Endothelial cell of umbilical vein (primary cell): ENCODE data around the gene NKX1-2. TPM values are rescaled to one million over a fixed set of nuclear protein-coding genes. Genes with fewer than 3 reads are reported as not detected.

Experiments
- BruUV-seq: library from RNA; stranded (reverse); fragments of 400-500 nt; replicated peaks from 2 replicates; lab custom pipeline; 2021; lab: Mats Ljungman, UMichigan
- CTCF ChIA-PET: fragments of 300-600, 350-600 bp; sonication (Branson Sonifier 250); formaldehyde crosslinking; loops from one replicate; lab custom pipeline; 2021; ENCODE audit warnings: antibody characterized with exemption, inconsistent platforms; lab: Charles Lee
- POLR2A ChIA-PET: fragments of 300-600, 350-600 bp; sonication (Branson Sonifier 250); formaldehyde crosslinking; loops from one replicate; lab custom pipeline; 2021; ENCODE audit warnings: antibody characterized with exemption, inconsistent platforms; lab: Charles Lee
- DNase-seq: peaks from one replicate; pipeline ENCODE4 v3.0.0-alpha.2; 2011; ENCODE audit warnings: low read depth, low spot score
- FAIRE-seq: peaks from 2 replicates; lab custom pipeline; 2011; peaks lifted over from hg19 to GRCh38; lab: Jason Lieb, UNC
- H2AFZ ChIP-seq: 2 replicates; pipeline ENCODE4 v1.6.0; 2012; ENCODE audit warnings: low read depth, low read length, control low read depth, inconsistent platforms
- H3K27ac ChIP-seq: 2 replicates; pipeline ENCODE4 v1.5.1; 2011; ENCODE audit warnings: low read depth, mild to moderate bottlenecking, control low read depth, low read length, moderate library complexity; ENCODE audit not compliant: insufficient read depth
- H3K27me3 ChIP-seq, 2 experiments: 2 replicates each; pipeline versions ENCODE4 v1.6.0 to v1.6.1; 2011; ENCODE audit warnings: low read length in 2 of 2, mixed read lengths in 1 of 2; ENCODE audit not compliant: control insufficient read depth in 2 of 2, insufficient read depth in 2 of 2
- H3K36me3 ChIP-seq, 2 experiments: 2 replicates in 1 of 2; 3 replicates in 1 of 2; pipeline ENCODE4 v1.5.1; 2011; ENCODE audit warnings: low read length in 2 of 2, mild to moderate bottlenecking in 1 of 2, moderate library complexity in 1 of 2; ENCODE audit not compliant: control insufficient read depth in 2 of 2, insufficient read depth in 2 of 2; ENCODE audit errors: extremely low read depth in 1 of 2
- H3K4me1 ChIP-seq: 3 replicates; pipeline ENCODE4 v1.5.1; 2011; ENCODE audit warnings: mild to moderate bottlenecking, low read length; ENCODE audit not compliant: control insufficient read depth, insufficient read depth; ENCODE audit errors: extremely low read depth
- H3K4me2 ChIP-seq: 2 replicates; pipeline ENCODE4 v1.6.1; 2011; ENCODE audit warnings: low read length, control low read depth, mixed read lengths; ENCODE audit not compliant: insufficient read depth
- H3K4me3 ChIP-seq, 3 experiments: fragments of 200-600 bp in 1 of 3; sonication (generic), shearing (Covaris generic) in 1 of 3; replicated peaks in 1 of 3; 2 replicates each; pipeline ENCODE4 v1.5.1; 2011 to 2016; ENCODE audit warnings: control low read depth in 3 of 3, low read length in 3 of 3, mild to moderate bottlenecking in 2 of 3, inconsistent platforms in 1 of 3, low read depth in 1 of 3, moderate library complexity in 1 of 3; ENCODE audit not compliant: insufficient read depth in 1 of 3
- H3K79me2 ChIP-seq: 2 replicates; pipeline ENCODE4 v1.6.0; 2012; ENCODE audit warnings: low read length, inconsistent platforms; ENCODE audit not compliant: control insufficient read depth, insufficient read depth
- H3K9ac ChIP-seq: replicated peaks from 2 replicates; pipeline ENCODE3; 2011; ENCODE audit warnings: low read length, control low read depth; ENCODE audit not compliant: insufficient read depth; ENCODE audit errors: extremely low read depth
- H3K9me1 ChIP-seq: replicated peaks from 3 replicates; pipeline ENCODE4 v1.6.0; 2011; ENCODE audit warnings: mild to moderate bottlenecking, low read length; ENCODE audit not compliant: control insufficient read depth, insufficient read depth; ENCODE audit errors: extremely low read depth
- H3K9me3 ChIP-seq: replicated peaks from 2 replicates; pipeline ENCODE4 v1.5.1; 2012; ENCODE audit warnings: low read length, inconsistent platforms; ENCODE audit not compliant: control insufficient read depth, insufficient read depth
- H4K20me1 ChIP-seq: replicated peaks from 2 replicates; pipeline ENCODE3; 2011; ENCODE audit warnings: mild to moderate bottlenecking, low read length; ENCODE audit not compliant: control insufficient read depth, insufficient read depth; ENCODE audit errors: extremely low read depth
- CTCF ChIP-seq, 2 donors: IDR thresholded peaks; 1 replicate in 1 of 2; 2 replicates in 1 of 2; pipeline ENCODE4 v1.5.1; 2011; ENCODE audit warnings: low read length in 2 of 2, mild to moderate bottlenecking in 2 of 2, moderate library complexity in 2 of 2, control low read depth in 1 of 2, inconsistent platforms in 1 of 2, low read depth in 1 of 2; ENCODE audit not compliant: insufficient read depth in 1 of 2; ENCODE audit errors: extremely low read depth in 1 of 2
- EZH2 ChIP-seq: IDR thresholded peaks from 2 replicates; pipeline ENCODE4 v1.6.1; 2012; ENCODE audit warnings: borderline replicate concordance, low read depth, mild to moderate bottlenecking, moderate library complexity, low read length, inconsistent platforms; ENCODE audit not compliant: severe bottlenecking
- FOS ChIP-seq: IDR thresholded peaks from 2 replicates; pipeline ENCODE4 v1.6.1; 2011; ENCODE audit warnings: mild to moderate bottlenecking, low read length, moderate library complexity, borderline replicate concordance; ENCODE audit not compliant: insufficient read depth
- GATA2 ChIP-seq: IDR thresholded peaks from 2 replicates; pipeline ENCODE4 v1.7.0; 2011; ENCODE audit warnings: low read depth, mild to moderate bottlenecking, moderate library complexity, mixed read lengths, low read length; ENCODE audit not compliant: insufficient read length, insufficient read depth
- JUN ChIP-seq: IDR thresholded peaks from 2 replicates; pipeline ENCODE4 v1.6.1; 2011; ENCODE audit warnings: borderline replicate concordance, low read depth; ENCODE audit not compliant: insufficient read length, insufficient read depth
- MYC ChIP-seq: IDR thresholded peaks from one replicate; pipeline ENCODE4 v1.6.1; 2011; ENCODE audit warnings: mild to moderate bottlenecking, low read depth, low read length
- POLR2A ChIP-seq: IDR thresholded peaks from 2 replicates; pipeline ENCODE4 v1.6.1; 2012; ENCODE audit warnings: low read depth, mild to moderate bottlenecking, control low read depth, low read length
- POLR2AphosphoS5 ChIP-seq: IDR thresholded peaks from 2 replicates; pipeline ENCODE4 v1.6.1; 2012; ENCODE audit warnings: low read depth, mild to moderate bottlenecking, control low read depth, low read length, moderate library complexity; ENCODE audit not compliant: insufficient read depth
- dilution Hi-C: fragments of 300-500 bp; cut with MboI; formaldehyde crosslinking; loops from one replicate; pipeline ENCODE4 v1.15.0; 2019; ENCODE audit warnings: low sequenced_read_pairs; ENCODE audit not compliant: extremely low pct_ligation_motif_present
- intact Hi-C: fragments of 100-400 bp; cut with micrococcal nuclease; formaldehyde crosslinking; loops from one replicate; pipeline ENCODE4 v1.10.0; 2022
- polyA plus RNA-seq, 4 experiments: library from polyadenylated mRNA; depleted of rRNA in 3 of 4; stranded (reverse) in 3 of 4; unstranded in 1 of 4; fragments of >200 nt; gene quantifications; 2 replicates each; pipeline versions ENCODE4 v1.2.1 to v1.2.3, GENCODE V29; 2011 to 2012; ENCODE audit warnings: missing spikeins in 1 of 4
- total RNA-seq: library from RNA; stranded (reverse); gene quantifications from 2 replicates; pipeline ENCODE4 v1.2.3, GENCODE V29; 2021
- TF ChIP-seq, protein P1 (sequence below): IDR thresholded peaks from 2 replicates; pipeline ENCODE4 v1.6.1; 2011; ENCODE audit not compliant: insufficient read depth, insufficient read length

NKX1-2 gene
- total and polyA plus RNA-seq, 2 donors (not counting 3 experiments of a cell fraction or from before 2014, with no cell fraction given) = not detected

- no TSS peak for BruUV-seq
- CTCF ChIA-PET = no interaction called here
- no peaks in the 10 kb centered on the region for H3K9me1 ChIP-seq
- H2AFZ ChIP-seq = no peak overlapping the region
- no peak overlapping the region for H3K9ac ChIP-seq
- H3K27ac ChIP-seq = no peak overlapping the region
- POLR2A ChIA-PET = no interaction called here
- no peak overlapping the region for H3K4me2 ChIP-seq
- H3K27me3 ChIP-seq = no peaks in the 10 kb centered on the region
- no peak for FAIRE-seq
- no peak overlapping the region for H3K4me3 ChIP-seq
- intact Hi-C loops = no loop called here
- DNase-seq = no peak
- dilution Hi-C loops = no loop called here
- no peaks in the 10 kb centered on the region for H3K36me3 ChIP-seq
- H3K4me1 ChIP-seq = no peaks in the 10 kb centered on the region
- H4K20me1 ChIP-seq = no peaks in the 10 kb centered on the region
- TF ChIP-seq MYC (no peak), FOS (no peak)
- H3K9me3 ChIP-seq = no peaks in the 10 kb centered on the region
- H3K79me2 ChIP-seq = no peaks in the 10 kb centered on the region
These were observed 26.3 kb upstream of the NKX1-2 start for GRCh38 chr10:124476043-124476725.

- POLR2A ChIA-PET = no interaction called here
- H3K9ac ChIP-seq = no peak overlapping the region
- BruUV-seq = no TSS peak
- H3K27ac ChIP-seq = no peak overlapping the region
- no peak for FAIRE-seq
- DNase-seq = no peak
- dilution Hi-C loops (no loop called here), intact Hi-C loops (no loop called here)
- no peaks in the 10 kb centered on the region for H4K20me1 ChIP-seq
- H3K4me1 ChIP-seq = no peaks in the 10 kb centered on the region
- H2AFZ ChIP-seq = no peak overlapping the region
- H3K4me2 ChIP-seq = no peak overlapping the region
- H3K4me3 ChIP-seq = no peak overlapping the region
- no peaks in the 10 kb centered on the region for H3K9me1 ChIP-seq
- H3K9me3 ChIP-seq = no peaks in the 10 kb centered on the region
- CTCF ChIA-PET = interaction anchor here (1.2 to 2.1 kb wide), 2 partner anchors 13 to 18 kb away, joined by 3 to 8 read pairs; partner anchors contain the start of gene LHPP
- H3K27me3 ChIP-seq = no peaks in the 10 kb centered on the region
- no peaks in the 10 kb centered on the region for H3K36me3 ChIP-seq
- TF ChIP-seq, protein P1, sequence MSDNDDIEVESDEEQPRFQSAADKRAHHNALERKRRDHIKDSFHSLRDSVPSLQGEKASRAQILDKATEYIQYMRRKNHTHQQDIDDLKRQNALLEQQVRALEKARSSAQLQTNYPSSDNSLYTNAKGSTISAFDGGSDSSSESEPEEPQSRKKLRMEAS = no peak
- TF ChIP-seq EZH2 = no peak
- TF ChIP-seq MYC = no peak
- no peak for TF ChIP-seq GATA2
- no peak for TF ChIP-seq CTCF (IDR thresholded peaks at IDR 0.05; ENCODE audit: extremely low read depth in 1 of 2, insufficient read depth in 1 of 2, low read depth in 1 of 2, low read length in 2 of 2)
- no peak for TF ChIP-seq POLR2AphosphoS5
- no peak for TF ChIP-seq JUN
- TF ChIP-seq POLR2A = no peak
- no peak for TF ChIP-seq FOS
- no peaks in the 10 kb centered on the region for H3K79me2 ChIP-seq
These were observed 24.8 kb upstream of the NKX1-2 start for GRCh38 chr10:124474514-124475070.
